ENCODE data around the gene KIF16B. TPM values are rescaled to one million over a fixed set of nuclear protein-coding genes. Genes with fewer than 3 reads are reported as not detected.

Gene KIF16B
- total and polyA plus RNA-seq, 7 donors, result 18.9 to 49.7 (median 22.4) TPM

GRCh38 chr20:16272780-16273360 is 300.4 kb downstream of the KIF16B start:
- Histone ChIP-seq H3K27me3 (no peaks in the 10 kb centered on the region), H3K4me3 (no peak overlapping the region), H3K4me1 (no peaks in the 10 kb centered on the region), H3K9me3 (no peaks in the 10 kb centered on the region), H3K36me3 (peaks cover 0 to 23% (median 2%) of the 10 kb centered on the region in 4 donors), H3K27ac (no peak overlapping the region)
- TF ChIP-seq EP300 (IDR thresholded peaks at IDR 0.05) (no peak), CTCF (IDR thresholded peaks at IDR 0.05) (no peak), POLR2A (IDR thresholded peaks at IDR 0.05) (no peak), POLR2AphosphoS5 (IDR thresholded peaks at IDR 0.05) (no peak)
- WGBS, 2 donors, result 90 to 96% methylated on average over 20 of the region's 20 CpGs
- intact Hi-C loops (cut with DNase I), result no loop called here
- no peak for DNase-seq

- Histone ChIP-seq H3K9me3 (peaks cover 0 to 7% (median 0%) of the 10 kb centered on the region in 4 donors), H3K27me3 (no peaks in the 10 kb centered on the region), H3K4me1 (no peaks in the 10 kb centered on the region), H3K36me3 (peaks cover 0 to 23% (median 2%) of the 10 kb centered on the region in 4 donors), H3K27ac (no peak overlapping the region), H3K4me3 (no peak overlapping the region)
- 91 to 94% methylated on average over 1 of the region's 1 CpG for WGBS, 2 donors
- intact Hi-C loops (cut with DNase I), result no loop called here
- no peak for TF ChIP-seq EP300 (IDR thresholded peaks at IDR 0.05)
- no peak for TF ChIP-seq CTCF (IDR thresholded peaks at IDR 0.05)
- TF ChIP-seq POLR2AphosphoS5 (IDR thresholded peaks at IDR 0.05), result no peak
- TF ChIP-seq POLR2A (IDR thresholded peaks at IDR 0.05), result no peak
- DNase-seq, result no peak
These were observed 301.8 kb downstream of the KIF16B start for GRCh38 chr20:16271450-16271849.

- TF ChIP-seq POLR2AphosphoS5 (IDR thresholded peaks at IDR 0.05) (no peak), CTCF (IDR thresholded peaks at IDR 0.05) (no peak), POLR2A (IDR thresholded peaks at IDR 0.05) (no peak), EP300 (IDR thresholded peaks at IDR 0.05) (no peak)
- H3K4me3 ChIP-seq, result no peak overlapping the region
- no peaks in the 10 kb centered on the region for H3K4me1 ChIP-seq
- no peak for DNase-seq
- H3K27ac ChIP-seq, result no peak overlapping the region
- H3K36me3 ChIP-seq, result peaks cover 0 to 23% (median 2%) of the 10 kb centered on the region in 4 donors
- H3K27me3 ChIP-seq, result no peaks in the 10 kb centered on the region
- 91 to 95% methylated on average over 4 of the region's 4 CpGs for WGBS, 2 donors
- peaks cover 0 to 7% (median 0%) of the 10 kb centered on the region in 4 donors for H3K9me3 ChIP-seq
- intact Hi-C loops (cut with DNase I), result no loop called here
These were observed 302.3 kb downstream of the KIF16B start for GRCh38 chr20:16270989-16271388.

GRCh38 chr20:16270314-16270931 is 302.8 kb downstream of the KIF16B start:
- Histone ChIP-seq H3K36me3 (peaks cover 0 to 23% (median 2%) of the 10 kb centered on the region in 4 donors), H3K4me1 (no peaks in the 10 kb centered on the region), H3K27me3 (no peaks in the 10 kb centered on the region), H3K27ac (no peak overlapping the region), H3K9me3 (peaks cover 0 to 11% (median 0%) of the 10 kb centered on the region in 4 donors), H3K4me3 (no peak overlapping the region)
- no peak for DNase-seq
- intact Hi-C loops (cut with DNase I), result no loop called here
- 88 to 93% methylated on average over 6 of the region's 6 CpGs for WGBS, 2 donors
- no peak for TF ChIP-seq POLR2AphosphoS5 (IDR thresholded peaks at IDR 0.05)
- no peak for TF ChIP-seq POLR2A (IDR thresholded peaks at IDR 0.05)
- TF ChIP-seq CTCF (IDR thresholded peaks at IDR 0.05), result no peak
- TF ChIP-seq EP300 (IDR thresholded peaks at IDR 0.05), result no peak

Measured in sigmoid colon (tissue), 7 donors.